GM23338 (cell line): ENCODE results near the gene AOAH. TPM values are rescaled to one million over a fixed set of nuclear protein-coding genes. Genes with fewer than 3 reads are reported as not detected.

Source experiments
- CREB1 ChIP-seq: fragments of 250-450 bp; sonication (Bioruptor Pico); IDR thresholded peaks from 2 replicates; pipeline ENCODE4 v1.5.0; 2020; ENCODE audit warnings: low read depth, mild to moderate bottlenecking, moderate library complexity
- ETS1 ChIP-seq: IDR thresholded peaks from 2 replicates; pipeline ENCODE4 v1.6.1; 2016; ENCODE audit warnings: antibody characterized with exemption
- EZH2 ChIP-seq: fragments of 200-600 bp; sonication (generic); IDR thresholded peaks from one replicate; pipeline ENCODE4 v1.8.0; 2017; ENCODE audit warnings: antibody characterized with exemption, mild to moderate bottlenecking, low read depth; ENCODE audit not compliant: unreplicated experiment
- EZH2phosphoT487 ChIP-seq: fragments of 200-600 bp; sonication (generic); IDR thresholded peaks from one replicate; pipeline ENCODE4 v1.8.1; 2018; ENCODE audit warnings: antibody characterized with exemption; ENCODE audit not compliant: unreplicated experiment
- NANOG ChIP-seq: IDR thresholded peaks from 2 replicates; pipeline ENCODE4 v1.6.1; 2016; ENCODE audit warnings: antibody characterized with exemption, borderline replicate concordance
- REST ChIP-seq: IDR thresholded peaks from one replicate; pipeline ENCODE4 v1.6.1; 2018; ENCODE audit warnings: antibody characterized with exemption; ENCODE audit not compliant: unreplicated experiment
- STAT1 ChIP-seq: IDR thresholded peaks from one replicate; pipeline ENCODE4 v1.6.1; 2016; ENCODE audit warnings: antibody characterized with exemption; ENCODE audit not compliant: unreplicated experiment
- ZNF114 ChIP-seq: fragments of 250-450 bp; sonication (Bioruptor Pico); IDR thresholded peaks from 2 replicates; pipeline ENCODE4 v1.5.0; 2020; ENCODE audit warnings: mild to moderate bottlenecking, moderate library complexity
- ZNF331 ChIP-seq: fragments of 250-450 bp; sonication (Bioruptor Pico); IDR thresholded peaks from 2 replicates; pipeline ENCODE4 v1.5.0; 2020; ENCODE audit warnings: low read depth, mild to moderate bottlenecking, moderate library complexity
- ZNF462 ChIP-seq: fragments of 250-450 bp; sonication (Bioruptor Pico); IDR thresholded peaks from 2 replicates; pipeline ENCODE4 v1.5.0; 2020; ENCODE audit warnings: mild to moderate bottlenecking, moderate library complexity
- polyA plus RNA-seq: library from polyadenylated mRNA; unstranded; fragments of >200 nt; fragmentation: Nextera tagmentation; extraction: Ambion mirVana; gene quantifications from 2 replicates; pipeline ENCODE4 v1.2.1, GENCODE V29; 2016
- total RNA-seq: library from RNA; depleted of rRNA; stranded (reverse); fragments of >200 nt; shearing (Covaris generic); gene quantifications from 2 replicates; pipeline ENCODE4 v1.2.3, GENCODE V29; 2014

Gene AOAH
- total and polyA plus RNA-seq, 2 experiments from 2014 or later, result not detected

GRCh38 chr7:36639826-36640225 is 84.5 kb downstream of the AOAH start (continued):
- TF ChIP-seq ZNF462 (CRISPR knock-in tag), result no peak
- no peak for TF ChIP-seq NANOG
- no peak for TF ChIP-seq ZNF331 (CRISPR knock-in tag)
- no peak for TF ChIP-seq REST
- no peak for TF ChIP-seq EZH2
- no peak for TF ChIP-seq EZH2phosphoT487
- TF ChIP-seq ZNF114 (CRISPR knock-in tag), result no peak
- TF ChIP-seq ETS1, result no peak
- TF ChIP-seq STAT1, result no peak
- TF ChIP-seq CREB1 (CRISPR knock-in tag), result no peak
